ENCODE measurements around the gene ENG.

- no peak for TF ChIP-seq EZH2phosphoT487 (IDR thresholded peaks at IDR 0.05; ENCODE audit: borderline replicate concordance)
- TF ChIP-seq, protein P1, sequence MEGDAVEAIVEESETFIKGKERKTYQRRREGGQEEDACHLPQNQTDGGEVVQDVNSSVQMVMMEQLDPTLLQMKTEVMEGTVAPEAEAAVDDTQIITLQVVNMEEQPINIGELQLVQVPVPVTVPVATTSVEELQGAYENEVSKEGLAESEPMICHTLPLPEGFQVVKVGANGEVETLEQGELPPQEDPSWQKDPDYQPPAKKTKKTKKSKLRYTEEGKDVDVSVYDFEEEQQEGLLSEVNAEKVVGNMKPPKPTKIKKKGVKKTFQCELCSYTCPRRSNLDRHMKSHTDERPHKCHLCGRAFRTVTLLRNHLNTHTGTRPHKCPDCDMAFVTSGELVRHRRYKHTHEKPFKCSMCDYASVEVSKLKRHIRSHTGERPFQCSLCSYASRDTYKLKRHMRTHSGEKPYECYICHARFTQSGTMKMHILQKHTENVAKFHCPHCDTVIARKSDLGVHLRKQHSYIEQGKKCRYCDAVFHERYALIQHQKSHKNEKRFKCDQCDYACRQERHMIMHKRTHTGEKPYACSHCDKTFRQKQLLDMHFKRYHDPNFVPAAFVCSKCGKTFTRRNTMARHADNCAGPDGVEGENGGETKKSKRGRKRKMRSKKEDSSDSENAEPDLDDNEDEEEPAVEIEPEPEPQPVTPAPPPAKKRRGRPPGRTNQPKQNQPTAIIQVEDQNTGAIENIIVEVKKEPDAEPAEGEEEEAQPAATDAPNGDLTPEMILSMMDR (conservative IDR thresholded peaks at IDR 0.05; ENCODE audit: low read length): no peak
These were observed 71.1 kb downstream of the ENG start for GRCh38 chr9:127783111-127784008.

Data from Loucy (cell line).